Stimulated activated CD8-positive, alpha-beta memory T cell treated with anti-CD3 and anti-CD28 coated beads, Interleukin-12 subunit alpha, Interleukin-12 subunit beta, amount 100 ng/mL, for 24 hours (primary cell): ENCODE data around the gene SPRED3.
"Not testable (repeated sequence)": the region's sequence is repeated elsewhere in the genome, so short reads cannot be mapped to it uniquely, and the experiment has no call there.

Experiments used
- DNase-seq: peaks from one replicate; pipeline ENCODE4 v3.0.0-alpha.2; 2020; ENCODE audit errors: extremely low read depth

SPRED3 gene, protein sequence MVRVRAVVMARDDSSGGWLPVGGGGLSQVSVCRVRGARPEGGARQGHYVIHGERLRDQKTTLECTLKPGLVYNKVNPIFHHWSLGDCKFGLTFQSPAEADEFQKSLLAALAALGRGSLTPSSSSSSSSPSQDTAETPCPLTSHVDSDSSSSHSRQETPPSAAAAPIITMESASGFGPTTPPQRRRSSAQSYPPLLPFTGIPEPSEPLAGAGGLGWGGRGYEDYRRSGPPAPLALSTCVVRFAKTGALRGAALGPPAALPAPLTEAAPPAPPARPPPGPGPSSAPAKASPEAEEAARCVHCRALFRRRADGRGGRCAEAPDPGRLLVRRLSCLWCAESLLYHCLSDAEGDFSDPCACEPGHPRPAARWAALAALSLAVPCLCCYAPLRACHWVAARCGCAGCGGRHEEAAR

DNA sequence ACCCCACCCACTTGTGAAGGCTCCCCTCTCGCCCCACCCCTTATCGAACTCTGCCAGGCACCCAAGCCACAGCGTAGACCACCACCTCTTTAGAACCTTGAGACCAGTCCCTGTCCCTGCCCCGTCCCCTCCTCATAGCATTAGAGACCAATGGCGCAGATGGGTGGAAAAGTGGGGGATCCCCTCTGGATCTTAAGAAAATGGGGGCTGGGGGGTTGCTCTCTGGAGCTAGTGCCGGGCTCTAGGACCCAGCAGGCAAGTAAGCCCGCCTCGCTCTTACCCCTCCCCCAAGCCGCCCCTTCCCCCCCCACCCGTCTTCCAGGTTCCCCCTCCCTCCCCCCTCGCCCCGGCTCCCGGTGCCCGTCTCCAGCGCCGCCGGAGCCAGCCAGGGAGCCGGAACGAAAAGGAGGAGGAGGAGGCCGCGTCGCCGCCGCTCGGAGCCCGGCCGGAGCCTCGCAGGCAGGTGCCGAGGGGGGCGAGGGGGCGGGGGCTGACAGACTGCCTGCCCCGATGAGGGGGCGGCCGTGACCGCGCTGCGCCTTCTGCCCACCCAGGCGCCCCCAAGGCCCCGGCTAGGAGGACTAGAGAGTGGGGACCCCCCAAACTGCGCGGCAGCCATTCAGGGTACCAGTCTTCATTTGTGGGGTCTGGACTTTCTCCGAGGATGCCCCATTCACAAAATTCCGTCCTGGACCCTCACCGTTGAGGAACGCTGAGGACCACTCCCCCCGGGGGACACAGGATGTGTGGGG, at the start of gene SPRED3:
Gene SPRED3 (plus strand): TSS at position 349 of the 752 bp plus-strand sequence. CDS start 1,606 bp downstream, outside the sequence.
- DNase-seq: no peak

DNA sequence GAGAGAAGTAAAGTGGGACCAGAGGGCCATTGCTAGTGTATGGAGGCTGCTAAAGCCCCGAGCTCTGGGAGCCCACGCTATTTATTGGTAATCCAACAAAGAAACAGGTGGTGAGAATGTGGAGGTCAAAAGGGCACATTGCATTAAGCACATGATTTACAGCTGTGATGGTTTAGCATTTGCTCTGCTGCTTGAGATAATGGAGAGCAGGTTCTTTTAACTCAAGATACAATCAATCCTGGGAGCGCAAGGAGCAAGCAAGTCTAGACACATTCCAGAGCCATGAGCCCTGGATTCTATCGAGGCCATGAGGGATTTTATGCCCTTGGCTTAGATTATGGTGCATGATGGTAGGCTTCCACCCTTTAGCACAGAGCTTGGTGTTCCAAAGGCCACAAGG, 49.5 kb upstream of the SPRED3 start:
- not testable (repeated sequence) for DNase-seq

DNA sequence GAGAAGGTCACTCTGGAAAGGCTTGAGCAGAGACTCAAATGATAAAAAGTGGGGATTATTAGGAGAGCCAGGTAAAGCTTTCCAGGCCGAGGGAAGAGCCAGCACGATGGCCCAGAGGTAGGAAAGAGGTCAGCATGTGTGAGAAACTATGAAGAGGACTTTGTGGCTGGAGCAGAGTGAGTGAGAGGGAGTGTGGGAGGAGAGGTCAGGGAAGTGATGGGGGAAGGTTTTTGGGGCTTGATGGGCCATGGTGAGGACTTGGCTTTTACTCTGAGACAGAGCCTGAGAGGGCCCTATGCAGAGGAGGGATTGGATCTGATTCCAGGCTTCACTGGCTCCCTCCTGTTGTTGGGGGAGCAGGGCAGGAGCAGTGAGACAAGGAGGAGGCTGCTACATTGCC, 47.6 kb upstream of the SPRED3 start:
- no peak for DNase-seq

DNA sequence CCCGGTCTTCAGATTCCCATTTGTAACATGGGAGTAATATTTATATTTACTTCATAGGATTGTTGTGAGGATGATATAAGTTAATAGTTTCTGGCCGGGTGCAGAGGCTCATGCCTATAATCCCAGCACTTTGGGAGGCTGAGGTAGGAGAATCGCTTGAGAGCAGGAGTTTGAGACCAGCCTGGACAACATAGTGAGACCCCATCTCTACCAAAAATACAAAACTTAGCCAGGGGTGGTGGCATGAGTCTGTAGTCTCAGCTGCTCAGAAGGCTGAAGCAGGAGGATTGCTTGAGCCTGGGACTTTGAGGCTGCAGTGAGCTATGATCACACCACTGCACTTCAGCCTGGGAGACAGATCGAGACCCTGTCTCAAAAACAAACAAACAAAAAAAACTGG, 41.7 kb upstream of the SPRED3 start:
- no peak for DNase-seq

DNA sequence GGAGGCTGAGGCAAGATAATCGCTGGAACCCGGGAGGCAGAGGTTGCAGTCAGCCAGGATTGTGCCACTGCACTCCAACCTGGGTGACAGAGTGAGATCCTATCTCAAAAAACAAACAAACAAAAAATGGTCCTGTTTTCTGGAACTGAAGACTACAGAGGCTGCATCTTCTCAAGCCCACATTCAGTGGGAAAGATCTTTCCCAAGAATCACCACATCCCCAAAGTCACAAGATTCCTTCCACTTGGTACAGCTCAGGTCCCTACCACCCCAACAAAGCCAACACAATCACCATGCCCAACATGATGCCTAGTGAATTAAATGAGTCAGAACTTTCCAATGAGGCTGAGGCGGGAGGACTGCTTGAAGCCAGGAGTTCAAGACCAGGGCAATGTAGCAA, 37.6 kb upstream of the SPRED3 start:
- no peak for DNase-seq

DNA sequence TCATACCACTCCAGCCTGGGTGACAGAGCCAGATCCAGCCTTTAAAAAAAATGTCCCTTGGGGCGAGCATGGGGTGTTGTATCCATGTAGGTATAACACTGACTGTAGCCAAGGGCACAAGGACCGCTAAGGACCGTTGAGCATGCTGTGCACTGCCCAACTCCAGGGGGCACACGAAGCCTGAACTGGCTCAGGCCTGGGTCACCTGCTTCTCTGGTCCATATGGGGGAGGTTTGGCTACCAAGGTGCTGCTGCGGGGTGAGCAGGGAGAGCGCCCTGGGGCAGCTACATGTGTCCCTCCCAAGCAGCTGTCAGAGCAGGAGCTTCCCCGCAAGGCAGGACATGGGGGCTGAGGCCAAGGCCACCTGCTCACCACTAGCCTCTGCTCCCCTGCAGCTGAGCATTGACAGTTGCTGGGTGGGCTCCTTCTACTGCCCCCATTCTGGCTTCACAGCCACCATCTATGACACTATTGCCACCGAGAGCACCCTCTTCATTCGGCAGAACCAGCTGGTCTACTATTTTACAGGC, 36.6 kb upstream of the SPRED3 start:
- DNase-seq: no peak

DNA sequence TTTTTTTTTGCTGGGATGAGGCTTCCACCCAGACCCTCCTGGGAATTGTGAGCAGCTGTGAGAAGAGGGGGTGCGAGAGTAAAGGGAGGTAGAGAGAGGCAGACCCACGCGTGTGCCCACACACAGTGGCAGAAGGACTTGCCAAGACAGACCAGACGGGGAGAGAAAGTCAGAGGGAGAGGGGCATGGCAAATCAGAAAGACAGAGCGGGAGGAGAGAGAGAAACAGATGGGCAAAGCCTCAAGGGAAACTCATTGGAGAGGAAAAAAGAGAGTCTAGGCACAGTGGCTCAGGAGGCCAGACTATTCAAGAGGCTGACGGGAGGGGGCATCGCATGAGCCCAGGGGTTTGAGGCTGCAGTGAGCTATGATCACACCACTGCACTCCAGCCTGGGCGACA, 35.9 kb upstream of the SPRED3 start:
- no peak for DNase-seq

DNA sequence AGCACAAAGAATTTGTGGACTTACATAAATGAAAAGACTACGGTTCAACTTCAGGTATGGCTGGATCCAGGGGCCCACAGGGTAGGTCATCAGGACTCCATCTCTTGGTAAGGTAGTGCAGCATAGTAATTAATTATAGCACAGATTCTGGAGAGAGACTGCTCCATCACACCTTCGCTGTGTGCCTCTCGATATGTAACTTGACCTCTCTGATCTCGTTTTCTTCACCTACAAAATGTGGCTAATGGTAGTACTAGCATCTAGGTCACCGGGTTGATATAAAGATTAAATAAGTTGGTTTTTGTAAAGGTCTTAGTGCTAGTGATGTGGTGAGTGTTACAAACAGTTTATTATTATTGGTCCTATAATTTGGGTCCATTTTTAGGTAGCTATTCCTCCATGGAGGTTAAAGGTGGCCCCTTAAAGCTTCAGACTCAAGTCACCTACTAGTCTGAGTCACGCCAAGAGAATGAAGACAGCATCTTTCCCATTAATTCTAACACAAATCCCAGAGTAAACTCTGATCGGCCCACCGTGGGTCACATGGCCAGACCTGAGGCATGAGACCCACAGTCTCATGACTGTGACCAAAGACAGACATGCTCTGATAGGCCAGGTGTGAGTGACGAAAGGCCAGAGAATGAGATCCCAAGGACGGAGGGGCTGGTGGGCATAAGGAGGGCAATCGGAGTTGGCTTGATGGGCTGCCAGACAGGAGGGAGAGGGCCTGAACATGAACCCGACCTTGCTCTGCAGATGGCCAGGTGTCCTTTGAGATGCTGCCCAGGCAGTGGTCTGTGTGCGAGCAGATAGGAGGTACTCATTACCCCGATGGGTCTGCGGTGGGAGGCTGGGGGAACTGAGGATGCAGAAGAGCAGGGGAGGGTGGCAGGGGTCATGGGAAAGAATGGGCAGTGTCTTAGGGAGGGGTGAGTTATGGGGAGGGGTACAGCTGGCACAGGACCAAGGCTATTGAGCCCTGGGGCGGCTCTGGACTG, 32.5 kb upstream of the SPRED3 start:
- DNase-seq: no peak

DNA sequence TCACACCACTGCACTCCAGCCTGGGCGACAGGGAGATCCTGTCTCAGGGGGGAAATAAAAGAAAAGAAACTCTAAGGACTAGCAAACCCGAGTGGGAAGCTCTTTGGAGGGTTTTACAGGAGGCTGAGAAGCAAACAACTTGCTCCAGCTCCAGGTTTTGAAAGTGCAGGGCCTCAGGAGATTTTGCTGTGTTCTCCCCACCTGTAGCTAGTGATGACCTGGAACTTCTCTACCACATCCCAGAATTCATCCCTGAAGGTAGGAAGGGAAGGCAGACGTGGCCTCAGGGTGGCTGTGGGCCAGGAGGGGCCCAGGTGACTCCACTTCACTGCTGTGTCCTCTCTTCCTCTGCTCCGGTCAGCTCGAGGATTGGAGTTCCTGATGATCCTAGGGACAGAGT, 30.4 kb upstream of the SPRED3 start:
- DNase-seq: no peak

DNA sequence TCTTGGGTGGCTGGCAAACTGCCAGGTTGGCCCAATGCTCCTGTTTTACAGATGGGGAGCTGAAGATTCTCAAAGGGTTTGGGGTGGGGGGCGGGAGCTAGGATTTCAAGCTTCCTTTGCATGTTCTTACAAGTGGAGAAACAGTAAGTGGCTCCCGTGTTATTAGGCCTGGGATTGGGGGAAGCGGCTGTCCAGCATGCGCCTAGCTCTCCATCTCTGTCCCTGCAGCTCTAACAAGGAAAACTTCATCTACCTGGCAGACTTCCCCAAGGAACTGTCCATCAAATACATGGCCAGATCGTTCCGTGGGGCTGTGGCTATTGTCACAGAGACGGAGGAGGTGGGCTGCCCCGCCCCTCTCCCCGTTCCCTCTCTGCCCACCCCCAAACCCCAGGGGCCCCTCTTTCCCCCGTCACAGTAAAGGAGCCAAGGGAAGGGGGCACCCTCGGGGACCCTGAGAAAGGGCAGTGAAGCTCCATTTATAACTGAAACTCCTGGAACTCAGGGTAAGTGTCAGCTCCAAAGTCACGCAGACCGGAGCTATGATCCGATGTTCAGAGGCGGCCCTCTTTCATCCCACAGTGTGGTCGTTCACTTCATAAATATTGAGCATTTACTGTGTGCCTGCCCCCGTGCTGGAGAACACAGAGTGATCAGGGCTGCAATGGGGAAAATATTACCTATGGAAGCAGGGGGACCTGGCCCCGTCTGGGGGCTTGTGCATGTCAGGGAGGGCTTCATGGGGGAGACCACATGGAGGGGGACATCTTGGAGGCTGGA, 29.1 kb upstream of the SPRED3 start:
- no peak for DNase-seq

DNA sequence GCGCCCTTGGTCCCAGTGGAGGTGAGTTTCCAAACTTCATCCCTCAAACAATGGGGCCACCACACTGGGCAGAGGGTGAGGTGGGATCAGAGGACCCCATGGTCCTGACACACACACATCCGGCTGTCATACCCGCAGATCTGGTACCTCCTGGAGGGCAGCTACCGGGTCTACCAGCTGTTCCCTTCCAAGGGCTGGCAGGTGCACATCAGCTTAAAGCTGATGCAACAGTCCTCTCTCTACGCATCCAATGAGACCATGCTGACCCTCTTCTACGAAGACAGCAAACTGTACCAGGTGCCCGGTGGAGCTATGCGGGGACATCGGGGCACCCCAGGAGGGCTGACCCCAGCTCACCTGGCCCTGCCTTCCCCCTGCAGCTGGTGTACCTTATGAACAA, 28.1 kb upstream of the SPRED3 start:
- no peak for DNase-seq

DNA sequence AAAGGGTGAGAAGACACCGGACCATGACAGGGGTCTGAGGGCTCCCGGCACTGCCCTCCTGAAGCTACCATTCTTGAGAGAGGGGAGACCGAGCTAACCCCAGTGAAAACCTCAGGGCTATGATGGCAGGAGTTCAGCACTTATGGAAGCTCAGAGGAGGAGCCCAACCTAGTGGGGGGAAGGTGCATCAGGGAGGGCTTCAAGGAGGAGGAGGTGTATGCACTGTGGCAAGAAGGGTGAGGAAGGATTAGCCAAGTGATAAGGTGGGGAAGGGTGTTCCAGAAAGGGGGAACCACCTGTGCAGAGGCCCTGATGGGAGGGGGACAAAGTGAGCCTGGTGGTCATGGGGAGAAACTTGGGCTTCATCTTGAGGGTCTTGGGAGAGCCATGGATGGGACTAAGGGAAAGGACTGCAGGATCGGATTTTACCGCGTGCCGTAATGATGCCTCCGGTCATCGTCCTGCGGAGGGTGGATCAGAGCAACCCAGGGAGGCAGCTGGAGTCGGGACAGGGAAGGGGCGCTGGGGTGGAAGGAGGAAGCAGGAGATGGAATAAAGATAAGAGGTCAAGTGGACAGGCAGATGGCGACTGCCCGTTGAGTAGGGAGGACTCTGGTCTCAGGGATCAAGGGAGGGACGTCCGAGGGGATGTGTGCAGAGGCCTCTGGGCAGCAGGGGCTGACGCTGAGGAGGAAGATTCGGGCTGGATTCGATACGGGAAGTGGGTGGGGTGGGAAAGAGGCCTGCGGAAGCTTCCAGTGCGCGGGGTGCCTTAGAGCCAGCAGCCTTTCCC, 27.5 kb upstream of the SPRED3 start:
- no peak for DNase-seq

DNA sequence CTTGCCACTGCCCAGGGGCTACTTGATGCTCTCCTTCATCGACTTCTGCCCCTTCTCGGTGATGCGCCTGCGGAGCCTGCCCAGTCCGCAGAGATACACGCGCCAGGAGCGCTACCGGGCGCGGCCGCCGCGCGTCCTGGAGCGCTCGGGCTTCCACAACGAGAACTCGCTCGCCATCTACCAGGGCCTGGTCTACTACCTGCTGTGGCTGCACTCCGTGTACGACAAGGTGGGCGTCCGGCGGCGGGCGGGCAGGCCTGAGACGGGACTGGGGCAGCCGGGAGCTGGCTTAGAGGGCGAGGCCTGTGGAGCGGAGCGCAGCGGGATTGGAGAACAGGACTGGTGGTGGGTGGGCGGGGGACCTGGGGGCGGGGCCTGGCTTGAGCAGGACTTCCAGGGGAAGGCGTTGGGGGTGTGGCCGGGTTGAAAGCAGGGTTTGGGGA, 26.8 kb upstream of the SPRED3 start:
- DNase-seq: peak; percentile 46

DNA sequence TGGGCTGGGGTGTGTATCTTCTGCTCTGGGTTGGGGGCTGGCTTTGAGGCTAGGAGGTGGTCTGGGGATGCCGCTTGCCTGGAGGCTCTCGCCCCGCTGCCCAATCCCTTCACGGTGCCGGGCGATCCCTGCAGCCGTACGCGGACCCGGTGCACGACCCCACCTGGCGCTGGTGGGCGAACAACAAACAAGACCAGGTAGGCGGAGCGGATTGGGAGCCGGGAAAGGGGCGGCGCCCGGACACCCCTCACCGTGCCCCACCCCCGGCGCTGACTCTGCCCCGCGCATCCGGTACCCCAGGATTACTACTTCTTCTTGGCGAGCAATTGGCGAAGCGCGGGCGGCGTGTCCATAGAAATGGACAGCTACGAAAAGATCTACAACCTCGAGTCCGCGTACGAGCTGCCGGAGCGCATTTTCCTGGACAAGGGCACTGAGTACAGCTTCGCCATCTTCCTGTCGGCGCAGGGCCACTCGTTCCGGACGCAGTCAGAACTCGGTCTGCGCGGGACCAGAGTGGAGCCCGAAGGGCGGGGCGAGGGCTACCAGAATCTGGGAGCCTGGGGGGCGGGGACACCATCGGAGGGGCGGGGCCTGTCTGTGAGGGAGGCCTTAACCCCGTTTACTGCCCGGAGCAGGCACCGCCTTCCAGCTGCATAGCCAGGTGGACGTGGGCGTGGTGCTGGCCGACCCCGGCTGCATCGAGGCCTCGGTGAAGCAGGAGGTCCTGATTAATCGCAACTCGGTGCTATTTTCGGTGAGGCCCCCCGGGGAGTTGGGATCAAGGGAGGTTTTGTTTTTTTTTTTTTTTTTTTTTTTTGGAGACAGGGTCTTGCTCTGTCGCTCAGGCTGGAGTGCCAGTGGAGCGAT, 26.2 kb upstream of the SPRED3 start:
- DNase-seq: peak; percentile 52

DNA sequence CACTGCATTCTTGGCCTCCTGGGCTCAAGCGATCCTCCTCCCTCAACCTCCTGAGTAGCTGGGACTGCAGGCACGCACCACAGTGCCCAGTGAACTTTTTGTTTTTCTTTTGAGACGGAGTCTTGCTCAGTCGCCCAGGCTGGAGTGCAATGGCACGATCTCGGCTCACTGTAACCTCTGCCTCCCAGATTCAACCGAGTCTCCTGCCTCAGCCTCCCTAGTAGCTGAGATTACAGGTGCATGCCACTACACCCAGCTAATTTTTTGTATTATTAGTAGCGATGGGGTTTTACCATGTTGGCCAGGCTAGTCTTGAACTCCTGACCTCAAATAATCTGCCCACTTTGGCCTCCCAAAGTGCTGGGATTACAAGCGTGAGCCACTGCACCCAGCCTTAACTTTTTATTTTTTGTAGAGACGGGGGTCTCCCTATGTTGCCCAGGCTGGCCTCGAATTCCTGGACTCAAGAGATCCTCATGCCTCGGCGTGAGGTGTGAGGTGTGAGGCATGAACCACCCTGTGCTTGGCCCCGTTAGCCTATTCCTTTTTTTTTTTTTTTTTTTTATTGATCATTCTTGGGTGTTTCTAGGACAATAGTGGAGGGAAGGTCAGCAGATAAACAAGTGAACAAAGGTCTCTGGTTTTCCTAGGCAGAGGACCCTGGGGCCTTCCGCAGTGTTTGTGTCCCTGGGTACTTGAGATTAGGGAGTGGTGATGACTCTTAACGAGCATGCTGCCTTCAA, 25.4 kb upstream of the SPRED3 start:
- DNase-seq: not testable (repeated sequence)

DNA sequence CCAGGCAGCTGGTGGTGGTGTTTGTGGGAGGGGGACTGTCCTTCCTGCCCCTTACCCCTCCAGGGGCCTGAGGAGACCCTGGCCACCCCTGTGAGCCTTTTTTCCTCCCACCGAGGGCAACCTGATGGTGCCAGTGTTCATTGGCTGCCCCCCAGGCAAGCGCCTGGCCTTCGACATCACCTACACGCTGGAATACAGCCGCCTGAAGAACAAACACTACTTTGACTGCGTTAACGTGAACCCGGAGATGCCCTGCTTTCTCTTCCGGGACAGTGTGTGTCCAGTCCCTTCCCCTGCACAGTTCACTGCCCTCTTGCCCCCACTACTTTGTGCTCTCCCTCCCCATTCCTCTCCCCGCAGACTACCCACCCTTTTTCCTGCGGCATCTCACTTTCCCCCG, 21.5 kb upstream of the SPRED3 start:
- no peak for DNase-seq

DNA sequence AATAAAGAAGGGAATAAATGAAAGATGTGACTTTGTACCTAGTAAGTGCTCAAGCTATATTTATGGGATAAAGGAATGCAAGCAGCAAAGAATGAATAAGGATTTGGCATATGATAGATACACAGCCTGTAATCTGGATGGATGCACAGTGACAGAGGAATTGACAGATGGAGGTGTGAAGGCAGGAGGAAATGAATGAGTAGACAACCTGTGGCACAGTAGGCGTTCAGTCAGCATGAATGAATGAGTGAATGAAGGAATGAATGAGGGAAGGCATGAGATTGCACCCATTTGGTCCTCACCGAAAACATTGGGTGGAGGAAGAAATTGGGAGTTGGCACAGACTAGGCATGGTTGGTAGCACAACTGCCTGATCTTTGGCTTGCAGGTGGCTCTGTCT, 18.9 kb upstream of the SPRED3 start:
- no peak for DNase-seq

DNA sequence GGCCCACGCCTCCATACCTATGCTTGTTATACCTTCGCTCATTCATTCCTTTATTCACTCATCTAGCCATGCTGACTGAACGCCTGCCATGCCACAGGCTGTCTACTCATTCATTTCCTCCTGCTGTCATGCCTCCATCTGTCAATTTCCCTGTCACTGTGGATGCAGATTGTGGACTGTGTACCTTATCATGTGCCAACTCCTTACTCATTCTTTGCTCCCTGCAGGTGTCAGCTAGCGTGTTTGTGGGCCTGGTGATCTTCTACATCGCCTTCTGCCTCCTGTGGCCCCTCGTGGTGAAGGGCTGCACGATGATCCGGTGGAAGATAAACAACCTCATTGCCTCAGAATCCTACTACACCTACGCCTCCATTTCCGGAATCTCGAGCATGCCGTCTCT, 18.2 kb upstream of the SPRED3 start:
- DNase-seq: no peak
